GM23338 (cell line): ENCODE measurements around the gene FKBP5. TPM values are rescaled to one million over a fixed set of nuclear protein-coding genes. Genes with fewer than 3 reads are reported as not detected.

Experiments used
- ATAC-seq: fragments of 200-7000 bp; cut with Tn5 transposase; 3 replicates; pipeline ENCODE4 v1.9.1; 2020
- DNase-seq: peaks from one replicate; pipeline ENCODE4 v3.0.0-alpha.2; 2015; ENCODE audit warnings: low spot score
- H2AFZ ChIP-seq: fragments of 200-600 bp; sonication (generic); 2 replicates; pipeline ENCODE4 v1.8.0; 2016; ENCODE audit warnings: antibody characterized with exemption, mild to moderate bottlenecking, moderate library complexity
- H3F3A ChIP-seq: fragments of 200-600 bp; sonication (generic); replicated peaks from 2 replicates; pipeline ENCODE4 v1.8.0; 2017; ENCODE audit warnings: antibody characterized with exemption, mixed run types, low read depth
- H3K27ac ChIP-seq: fragments of 200-600 bp; sonication (generic); 2 replicates; pipeline ENCODE4 v1.6.1; 2016; ENCODE audit warnings: low read depth
- H3K27me3 ChIP-seq: fragments of 200-600 bp; sonication (generic); 2 replicates; pipeline ENCODE4 v1.8.0; 2016; ENCODE audit warnings: mild to moderate bottlenecking, mixed run types, moderate library complexity; ENCODE audit not compliant: insufficient read depth
- H3K36me3 ChIP-seq: fragments of 200-600 bp; sonication (generic); 2 replicates; pipeline ENCODE4 v1.8.0; 2016; ENCODE audit warnings: mild to moderate bottlenecking; ENCODE audit not compliant: insufficient read depth
- H3K4me1 ChIP-seq: fragments of 200-600 bp; sonication (generic); 2 replicates; pipeline ENCODE4 v1.8.0; 2016; ENCODE audit warnings: mild to moderate bottlenecking, moderate library complexity; ENCODE audit not compliant: insufficient read depth
- H3K4me2 ChIP-seq: fragments of 200-600 bp; sonication (generic); 2 replicates; pipeline ENCODE4 v1.7.1; 2017; ENCODE audit warnings: mixed run types
- H3K4me3 ChIP-seq: fragments of 200-600 bp; sonication (generic); 2 replicates; pipeline ENCODE4 v1.6.1; 2016; ENCODE audit warnings: mixed run types
- H3K79me2 ChIP-seq: fragments of 200-600 bp; sonication (generic); replicated peaks from 2 replicates; pipeline ENCODE4 v1.8.0; 2017; ENCODE audit warnings: mild to moderate bottlenecking; ENCODE audit not compliant: insufficient read depth
- H3K9me2 ChIP-seq: fragments of 200-600 bp; sonication (generic); 2 replicates; pipeline ENCODE4 v1.8.0; 2017; ENCODE audit not compliant: insufficient read depth
- H4K20me1 ChIP-seq: fragments of 200-600 bp; sonication (generic); replicated peaks from 2 replicates; pipeline ENCODE4 v1.8.0; 2017; ENCODE audit warnings: mild to moderate bottlenecking; ENCODE audit not compliant: insufficient read depth
- H3K27ac Mint-ChIP-seq: 2 replicates; pipeline ENCODE4 v1.8.0; 2020; ENCODE audit warnings: inconsistent platforms, mild to moderate bottlenecking, moderate library complexity, mixed read lengths
- H3K27me3 Mint-ChIP-seq: 3 replicates; pipeline ENCODE4 v1.8.0; 2022; ENCODE audit warnings: low read depth, mild to moderate bottlenecking, moderate library complexity, mixed read lengths, inconsistent platforms; ENCODE audit not compliant: insufficient read depth, poor library complexity
- H3K36me3 Mint-ChIP-seq: 3 replicates; pipeline ENCODE4 v1.8.0; 2021; ENCODE audit warnings: low read depth, mild to moderate bottlenecking, inconsistent platforms, moderate library complexity, mixed read lengths
- H3K4me1 Mint-ChIP-seq: 3 replicates; pipeline ENCODE4 v1.8.0; 2020; ENCODE audit warnings: mild to moderate bottlenecking, inconsistent platforms, mixed read lengths
- H3K4me3 Mint-ChIP-seq: 3 replicates; pipeline ENCODE4 v1.8.0; 2021; ENCODE audit warnings: moderate library complexity, mild to moderate bottlenecking, inconsistent platforms, mixed read lengths
- H3K9me3 Mint-ChIP-seq: 3 replicates; pipeline ENCODE4 v1.8.0; 2020; ENCODE audit warnings: moderate library complexity, mild to moderate bottlenecking, inconsistent platforms, mixed read lengths
- CREB1 ChIP-seq: fragments of 250-450 bp; sonication (Bioruptor Pico); IDR thresholded peaks from 2 replicates; pipeline ENCODE4 v1.5.0; 2020; ENCODE audit warnings: low read depth, mild to moderate bottlenecking, moderate library complexity
- CTCF ChIP-seq, 2 experiments: fragments of 200-600 bp in 1 of 2; sonication (generic) in 1 of 2; conservative IDR thresholded peaks; 2 replicates each; pipeline versions ENCODE4 v1.5.1 to v1.6.1; 2016 to 2017; ENCODE audit warnings: antibody characterized with exemption in 2 of 2, low read depth in 2 of 2, mild to moderate bottlenecking in 2 of 2, moderate library complexity in 1 of 2
- JUNB ChIP-seq: IDR thresholded peaks from one replicate; pipeline ENCODE4 v1.6.1; 2016; ENCODE audit warnings: antibody characterized with exemption; ENCODE audit not compliant: unreplicated experiment
- NANOG ChIP-seq: IDR thresholded peaks from 2 replicates; pipeline ENCODE4 v1.6.1; 2016; ENCODE audit warnings: antibody characterized with exemption, borderline replicate concordance
- POLR2AphosphoS5 ChIP-seq: IDR thresholded peaks from 2 replicates; pipeline ENCODE4 v1.6.1; 2016; ENCODE audit warnings: antibody characterized with exemption, low read depth
- STAT1 ChIP-seq: IDR thresholded peaks from one replicate; pipeline ENCODE4 v1.6.1; 2016; ENCODE audit warnings: antibody characterized with exemption; ENCODE audit not compliant: unreplicated experiment
- ZNF114 ChIP-seq: fragments of 250-450 bp; sonication (Bioruptor Pico); IDR thresholded peaks from 2 replicates; pipeline ENCODE4 v1.5.0; 2020; ENCODE audit warnings: mild to moderate bottlenecking, moderate library complexity
- ZNF331 ChIP-seq: fragments of 250-450 bp; sonication (Bioruptor Pico); IDR thresholded peaks from 2 replicates; pipeline ENCODE4 v1.5.0; 2020; ENCODE audit warnings: low read depth, mild to moderate bottlenecking, moderate library complexity
- ZNF462 ChIP-seq: fragments of 250-450 bp; sonication (Bioruptor Pico); IDR thresholded peaks from 2 replicates; pipeline ENCODE4 v1.5.0; 2020; ENCODE audit warnings: mild to moderate bottlenecking, moderate library complexity
- polyA plus RNA-seq: library from polyadenylated mRNA; unstranded; fragments of >200 nt; fragmentation: Nextera tagmentation; extraction: Ambion mirVana; gene quantifications from 2 replicates; pipeline ENCODE4 v1.2.1, GENCODE V29; 2016
- total RNA-seq: library from RNA; depleted of rRNA; stranded (reverse); fragments of >200 nt; shearing (Covaris generic); gene quantifications from 2 replicates; pipeline ENCODE4 v1.2.3, GENCODE V29; 2014
- TF ChIP-seq, protein P1 (sequence below): IDR thresholded peaks from one replicate; pipeline ENCODE4 v1.6.1; 2018; ENCODE audit warnings: antibody characterized with exemption; ENCODE audit not compliant: unreplicated experiment

FKBP5 gene
- total and polyA plus RNA-seq, 2 experiments from 2014 or later, result 19.8 to 28.6 TPM

- H3K27me3 Mint-ChIP-seq, result no peaks in the 10 kb centered on the region
- Histone ChIP-seq H3K27ac (no peak overlapping the region), H3K9me2 (0 out of 2 replicates have a peak, but pooled peaks cover 2% of the 10 kb centered on the region), H3K4me1 (peaks cover 13% of the 10 kb centered on the region; the same call in 1 of the 2 replicates), H3K36me3 (no peaks in the 10 kb centered on the region), H2AFZ (no peak overlapping the region), H3K27me3 (no peaks in the 10 kb centered on the region), H3K4me2 (no peak overlapping the region), H3K79me2 (no peaks in the 10 kb centered on the region), H3F3A (no peaks in the 10 kb centered on the region), H4K20me1 (no peaks in the 10 kb centered on the region), H3K4me3 (no peak overlapping the region)
- no peak for TF ChIP-seq ZNF114
- TF ChIP-seq ZNF331, result no peak
- peaks cover 16% of the 10 kb centered on the region for H3K4me1 Mint-ChIP-seq
- no peak overlapping the region for H3K4me3 Mint-ChIP-seq
- DNase-seq (no peak), ATAC-seq (no peak)
- no peaks in the 10 kb centered on the region for H3K36me3 Mint-ChIP-seq
- H3K27ac Mint-ChIP-seq, result no peak overlapping the region
- H3K9me3 Mint-ChIP-seq, result no peaks in the 10 kb centered on the region
Measured at GRCh38 chr6:35558571-35558970, 130.1 kb downstream of the FKBP5 start.

DNA sequence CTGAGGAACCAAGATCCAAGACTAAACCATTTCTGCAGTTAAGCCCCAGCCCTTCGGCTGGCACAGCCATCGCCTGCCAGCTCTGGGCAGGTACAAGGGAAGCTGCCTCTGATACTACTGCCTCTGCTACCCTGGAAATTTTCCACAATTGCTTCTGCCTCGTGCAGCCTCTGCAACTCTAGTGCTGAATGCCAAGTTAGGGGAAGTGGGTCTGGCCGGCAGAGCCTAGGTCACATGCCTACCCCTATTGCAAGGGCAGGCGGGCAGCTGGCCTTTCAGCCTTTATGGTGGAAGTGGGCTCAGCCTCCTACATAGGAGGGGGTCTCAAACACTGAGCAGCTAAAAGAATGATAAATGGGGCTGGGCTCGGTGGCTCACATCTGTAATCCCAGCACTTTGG is 131.5 kb downstream of the FKBP5 start:
- Histone ChIP-seq H3K27ac (no peak overlapping the region), H3K36me3 (no peaks in the 10 kb centered on the region), H3K9me2 (0 out of 2 replicates have a peak, but pooled peaks cover 2% of the 10 kb centered on the region), H3K27me3 (no peaks in the 10 kb centered on the region), H3K4me3 (no peak overlapping the region), H3K4me2 (no peak overlapping the region), H3F3A (no peaks in the 10 kb centered on the region), H3K79me2 (no peaks in the 10 kb centered on the region), H3K4me1 (peaks cover 8% of the 10 kb centered on the region; the same call in 1 of the 2 replicates), H4K20me1 (no peaks in the 10 kb centered on the region), H2AFZ (no peak overlapping the region)
- no peaks in the 10 kb centered on the region for H3K9me3 Mint-ChIP-seq
- no peak for TF ChIP-seq ZNF462 (CRISPR knock-in tag)
- no peak for TF ChIP-seq STAT1
- no peak for TF ChIP-seq ZNF114
- TF ChIP-seq CTCF (conservative IDR thresholded peaks at IDR 0.05; ENCODE audit: low read depth in 2 of 2), result no peak
- no peak for TF ChIP-seq NANOG
- no peak for TF ChIP-seq POLR2AphosphoS5
- TF ChIP-seq, protein P1, sequence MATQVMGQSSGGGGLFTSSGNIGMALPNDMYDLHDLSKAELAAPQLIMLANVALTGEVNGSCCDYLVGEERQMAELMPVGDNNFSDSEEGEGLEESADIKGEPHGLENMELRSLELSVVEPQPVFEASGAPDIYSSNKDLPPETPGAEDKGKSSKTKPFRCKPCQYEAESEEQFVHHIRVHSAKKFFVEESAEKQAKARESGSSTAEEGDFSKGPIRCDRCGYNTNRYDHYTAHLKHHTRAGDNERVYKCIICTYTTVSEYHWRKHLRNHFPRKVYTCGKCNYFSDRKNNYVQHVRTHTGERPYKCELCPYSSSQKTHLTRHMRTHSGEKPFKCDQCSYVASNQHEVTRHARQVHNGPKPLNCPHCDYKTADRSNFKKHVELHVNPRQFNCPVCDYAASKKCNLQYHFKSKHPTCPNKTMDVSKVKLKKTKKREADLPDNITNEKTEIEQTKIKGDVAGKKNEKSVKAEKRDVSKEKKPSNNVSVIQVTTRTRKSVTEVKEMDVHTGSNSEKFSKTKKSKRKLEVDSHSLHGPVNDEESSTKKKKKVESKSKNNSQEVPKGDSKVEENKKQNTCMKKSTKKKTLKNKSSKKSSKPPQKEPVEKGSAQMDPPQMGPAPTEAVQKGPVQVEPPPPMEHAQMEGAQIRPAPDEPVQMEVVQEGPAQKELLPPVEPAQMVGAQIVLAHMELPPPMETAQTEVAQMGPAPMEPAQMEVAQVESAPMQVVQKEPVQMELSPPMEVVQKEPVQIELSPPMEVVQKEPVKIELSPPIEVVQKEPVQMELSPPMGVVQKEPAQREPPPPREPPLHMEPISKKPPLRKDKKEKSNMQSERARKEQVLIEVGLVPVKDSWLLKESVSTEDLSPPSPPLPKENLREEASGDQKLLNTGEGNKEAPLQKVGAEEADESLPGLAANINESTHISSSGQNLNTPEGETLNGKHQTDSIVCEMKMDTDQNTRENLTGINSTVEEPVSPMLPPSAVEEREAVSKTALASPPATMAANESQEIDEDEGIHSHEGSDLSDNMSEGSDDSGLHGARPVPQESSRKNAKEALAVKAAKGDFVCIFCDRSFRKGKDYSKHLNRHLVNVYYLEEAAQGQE, result no peak
- TF ChIP-seq CREB1 (CRISPR knock-in tag), result no peak
- no peak for TF ChIP-seq JUNB
- DNase-seq (no peak), ATAC-seq (no peak)
- H3K27ac Mint-ChIP-seq, result no peak overlapping the region
- no peaks in the 10 kb centered on the region for H3K36me3 Mint-ChIP-seq
- H3K4me1 Mint-ChIP-seq, result peaks cover 11% of the 10 kb centered on the region
- H3K27me3 Mint-ChIP-seq, result no peaks in the 10 kb centered on the region
- no peak overlapping the region for H3K4me3 Mint-ChIP-seq
